Brain microvascular endothelial cell (primary cell): ENCODE results near the gene PSMC3.

ENCODE experiments used
- DNase-seq: peaks from one replicate; pipeline ENCODE4 v3.0.0-alpha.2; 2020
- H3K27ac ChIP-seq: fragments of 250-450 bp; sonication (Bioruptor Pico); 2 replicates; pipeline ENCODE4 v1.5.1; 2020; ENCODE audit warnings: mild to moderate bottlenecking, moderate library complexity
- H3K27me3 ChIP-seq: fragments of 250-450 bp; sonication (Bioruptor Pico); replicated peaks from 2 replicates; pipeline ENCODE4 v1.5.1; 2020; ENCODE audit warnings: mild to moderate bottlenecking
- H3K36me3 ChIP-seq: fragments of 250-450 bp; sonication (Bioruptor Pico); replicated peaks from 2 replicates; pipeline ENCODE4 v1.5.1; 2020; ENCODE audit warnings: mild to moderate bottlenecking
- H3K4me3 ChIP-seq: 2 replicates; pipeline ENCODE4 v1.5.1; 2011; ENCODE audit warnings: low read depth, mild to moderate bottlenecking, control low read depth, low read length, moderate library complexity
- in situ Hi-C: cut with HindIII; loops from 2 replicates; pipeline ENCODE4 v1.10.0; 2017; ENCODE audit warnings: low sequenced_read_pairs, low pct_ligation_motif_present
- TF ChIP-seq, protein P1 (sequence below): IDR thresholded peaks from 2 replicates; pipeline ENCODE4 v1.5.1; 2011; ENCODE audit warnings: low read depth, mild to moderate bottlenecking, moderate library complexity, low read length, control low read depth, inconsistent platforms; ENCODE audit errors: missing control alignments

Gene PSMC3

GRCh38 chr11:47391711-47392432, 34.4 kb downstream of the PSMC3 start:
- TF ChIP-seq, protein P1, sequence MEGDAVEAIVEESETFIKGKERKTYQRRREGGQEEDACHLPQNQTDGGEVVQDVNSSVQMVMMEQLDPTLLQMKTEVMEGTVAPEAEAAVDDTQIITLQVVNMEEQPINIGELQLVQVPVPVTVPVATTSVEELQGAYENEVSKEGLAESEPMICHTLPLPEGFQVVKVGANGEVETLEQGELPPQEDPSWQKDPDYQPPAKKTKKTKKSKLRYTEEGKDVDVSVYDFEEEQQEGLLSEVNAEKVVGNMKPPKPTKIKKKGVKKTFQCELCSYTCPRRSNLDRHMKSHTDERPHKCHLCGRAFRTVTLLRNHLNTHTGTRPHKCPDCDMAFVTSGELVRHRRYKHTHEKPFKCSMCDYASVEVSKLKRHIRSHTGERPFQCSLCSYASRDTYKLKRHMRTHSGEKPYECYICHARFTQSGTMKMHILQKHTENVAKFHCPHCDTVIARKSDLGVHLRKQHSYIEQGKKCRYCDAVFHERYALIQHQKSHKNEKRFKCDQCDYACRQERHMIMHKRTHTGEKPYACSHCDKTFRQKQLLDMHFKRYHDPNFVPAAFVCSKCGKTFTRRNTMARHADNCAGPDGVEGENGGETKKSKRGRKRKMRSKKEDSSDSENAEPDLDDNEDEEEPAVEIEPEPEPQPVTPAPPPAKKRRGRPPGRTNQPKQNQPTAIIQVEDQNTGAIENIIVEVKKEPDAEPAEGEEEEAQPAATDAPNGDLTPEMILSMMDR: no peak
- H3K27me3 ChIP-seq: no peaks in the 10 kb centered on the region

DNA sequence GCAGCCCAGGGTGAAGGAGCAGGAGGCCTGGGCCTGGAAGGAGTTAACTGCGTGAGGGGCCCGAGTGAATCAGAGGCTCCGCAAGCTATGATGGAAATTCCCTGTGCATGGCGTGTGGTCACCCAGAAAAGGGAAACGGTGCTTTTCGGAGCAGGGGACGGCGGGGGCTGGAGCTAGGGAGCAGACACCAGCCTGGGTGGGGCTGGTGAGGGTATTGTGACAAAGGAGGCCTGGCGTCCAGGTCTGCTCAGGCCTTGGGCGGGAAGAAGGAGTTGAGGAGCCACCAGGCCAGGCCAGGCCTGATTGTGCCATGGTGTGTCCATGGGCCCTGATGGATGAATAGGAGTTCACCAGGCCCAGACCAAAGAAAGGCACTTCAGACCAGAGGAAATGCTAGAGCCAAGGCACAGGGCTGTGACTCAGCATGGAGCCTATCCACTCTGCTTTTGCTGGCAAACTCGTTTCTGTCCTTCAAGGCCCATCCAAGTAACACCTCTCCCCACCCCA, 35.1 kb downstream of the PSMC3 start:
- no peak overlapping the region for H3K27ac ChIP-seq

More at GRCh38 chr11:47391711-47392432, 34.4 kb downstream of the PSMC3 start:
- Histone ChIP-seq H3K27ac (no peak overlapping the region), H3K36me3 (no peaks in the 10 kb centered on the region), H3K4me3 (no peak overlapping the region)
- DNase-seq: no peak
- in situ Hi-C loops: no loop called here

DNA sequence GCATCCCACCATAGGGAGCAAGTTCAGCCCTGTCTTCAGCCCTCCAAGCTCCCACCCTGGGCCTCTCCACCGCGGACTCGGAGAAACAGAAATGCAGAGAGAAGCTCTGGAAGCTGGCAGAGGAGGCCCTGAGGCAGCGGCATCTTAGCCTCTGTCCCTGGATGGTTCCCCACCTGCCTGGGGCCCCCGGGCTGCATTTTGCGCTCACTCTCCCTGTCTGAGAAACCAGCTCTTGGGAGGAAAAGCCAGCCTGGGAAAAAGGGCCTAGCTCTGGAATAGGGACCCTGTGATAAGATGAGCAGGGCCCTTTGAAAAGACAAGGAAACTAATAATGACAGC, 35.8 kb downstream of the PSMC3 start:
- DNase-seq: no peak
- no peak overlapping the region for H3K4me3 ChIP-seq
- TF ChIP-seq, protein P1: no peak
- H3K36me3 ChIP-seq: no peaks in the 10 kb centered on the region
- H3K27ac ChIP-seq: no peak overlapping the region
- in situ Hi-C loops: no loop called here
- H3K27me3 ChIP-seq: no peaks in the 10 kb centered on the region

More for the DNA sequence above, 35.1 kb downstream of the PSMC3 start:
- H3K27me3 ChIP-seq: no peaks in the 10 kb centered on the region
- no peak overlapping the region for H3K4me3 ChIP-seq
- DNase-seq: no peak
- H3K36me3 ChIP-seq: no peaks in the 10 kb centered on the region
- TF ChIP-seq, protein P1: no peak
- in situ Hi-C loops: no loop called here

GRCh38 chr11:47389577-47390421, 36.4 kb downstream of the PSMC3 start:
- no peak for DNase-seq
- in situ Hi-C loops: no loop called here
- H3K36me3 ChIP-seq: no peaks in the 10 kb centered on the region
- H3K4me3 ChIP-seq: no peak overlapping the region
- TF ChIP-seq, protein P1: no peak
- no peaks in the 10 kb centered on the region for H3K27me3 ChIP-seq
- H3K27ac ChIP-seq: no peak overlapping the region

- no peak for DNase-seq
- TF ChIP-seq, protein P1: no peak
- Histone ChIP-seq H3K4me3 (no peak overlapping the region), H3K36me3 (no peaks in the 10 kb centered on the region), H3K27me3 (no peaks in the 10 kb centered on the region), H3K27ac (no peak overlapping the region)
- in situ Hi-C loops: no loop called here
These were observed 37.3 kb downstream of the PSMC3 start for GRCh38 chr11:47388697-47389576.
